GM19397 (cell line): ENCODE measurements around the gene COG5.

ENCODE experiments used
- ATAC-seq: cut with Tn5 transposase; IDR thresholded peaks from one replicate; pipeline ENCODE4 v1.9.1; 2021; ENCODE audit warnings: mild to moderate bottlenecking, moderate library complexity; ENCODE audit not compliant: unreplicated experiment

COG5 gene

GRCh38 chr7:107396081-107396480 is 167.6 kb downstream of the COG5 start:
- no peak for ATAC-seq

- ATAC-seq = no peak
Observed at GRCh38 chr7:107394831-107395230, 168.9 kb downstream of the COG5 start.

GRCh38 chr7:107394276-107394675 is 169.4 kb downstream of the COG5 start:
- no peak for ATAC-seq

- ATAC-seq = no peak
Observed at GRCh38 chr7:107392830-107393229, 170.9 kb downstream of the COG5 start.

GRCh38 chr7:107390916-107391315 is 172.8 kb downstream of the COG5 start:
- no peak for ATAC-seq

- no peak for ATAC-seq
Observed at GRCh38 chr7:107388604-107389003, 175.1 kb downstream of the COG5 start.

GRCh38 chr7:107387573-107388219 is 176.0 kb downstream of the COG5 start:
- no peak for ATAC-seq

- no peak for ATAC-seq
Observed at GRCh38 chr7:107387128-107387527, 176.6 kb downstream of the COG5 start.

GRCh38 chr7:107386548-107387102 is 177.1 kb downstream of the COG5 start:
- ATAC-seq = no peak

- ATAC-seq = no peak
Observed at GRCh38 chr7:107384025-107384424, 179.7 kb downstream of the COG5 start.

GRCh38 chr7:107383203-107383602 is 180.5 kb downstream of the COG5 start:
- no peak for ATAC-seq

- no peak for ATAC-seq
Observed at GRCh38 chr7:107381453-107381852, 182.3 kb downstream of the COG5 start.

GRCh38 chr7:107373354-107373753 is 190.4 kb downstream of the COG5 start:
- ATAC-seq = no peak

GRCh38 chr7:107372298-107372697 is 191.4 kb downstream of the COG5 start:
- no peak for ATAC-seq

- ATAC-seq = no peak
Observed at GRCh38 chr7:107370816-107371215, 192.9 kb downstream of the COG5 start.

GRCh38 chr7:107364787-107365186 is 198.9 kb downstream of the COG5 start:
- no peak for ATAC-seq

GRCh38 chr7:107359520-107360316 is 204.0 kb downstream of the COG5 start:
- ATAC-seq = no peak

- no peak for ATAC-seq
Observed at GRCh38 chr7:107355616-107356015, 208.1 kb downstream of the COG5 start.

- ATAC-seq = no peak
Observed at GRCh38 chr7:107354640-107355039, 209.1 kb downstream of the COG5 start.

GRCh38 chr7:107353701-107354100 is 210.0 kb downstream of the COG5 start:
- ATAC-seq = no peak

- no peak for ATAC-seq
Observed at GRCh38 chr7:107345898-107346297, 217.8 kb downstream of the COG5 start.

GRCh38 chr7:107344799-107345198 is 218.9 kb downstream of the COG5 start:
- no peak for ATAC-seq
